Measurements from ENCODE around the gene CEP290. TPM values are rescaled to one million over a fixed set of nuclear protein-coding genes. Genes with fewer than 3 reads are reported as not detected.

Gene CEP290
- total and polyA plus RNA-seq, 4 donors = 1.0 to 4.7 (median 4.0) TPM

- H3K27ac ChIP-seq (ENCODE audit: low read depth in 1 of 2, low read length in 2 of 2) = no peak overlapping the region
- no peak overlapping the region for H3K9ac ChIP-seq (ENCODE audit: low read depth in 1 of 2, low read length in 2 of 2)
- H3K36me3 ChIP-seq (ENCODE audit: control insufficient read depth in 4 of 4, insufficient read depth in 3 of 4, low read depth in 1 of 4, low read length in 3 of 4) = peaks cover 0 to 2% (median 0%) of the 10 kb centered on the region in 4 donors
- no peaks in the 10 kb centered on the region for H3K27me3 ChIP-seq (ENCODE audit: control insufficient read depth in 4 of 4, insufficient read depth in 4 of 4, low read length in 3 of 4)
- H3K9me3 ChIP-seq (ENCODE audit: control insufficient read depth in 4 of 4, low read length in 3 of 4) = no peaks in the 10 kb centered on the region
- no peak for DNase-seq (ENCODE audit: low spot score)
- no peak overlapping the region for H3K4me3 ChIP-seq (ENCODE audit: low read depth in 1 of 3, low read length in 3 of 3)
- TF ChIP-seq SP1 (IDR thresholded peaks at IDR 0.05) (no peak), REST (IDR thresholded peaks at IDR 0.05) (no peak), EGR1 (IDR thresholded peaks at IDR 0.05; ENCODE audit: low read depth in 2 of 2) (no peak), TAF1 (conservative IDR thresholded peaks at IDR 0.05) (no peak), FOXA2 (IDR thresholded peaks at IDR 0.05) (no peak), MAX (IDR thresholded peaks at IDR 0.05) (no peak), YY1 (IDR thresholded peaks at IDR 0.05) (no peak), RXRA (IDR thresholded peaks at IDR 0.05) (no peak), HNF4G (IDR thresholded peaks at IDR 0.05) (no peak), RAD21 (IDR thresholded peaks at IDR 0.05) (no peak), ATF3 (IDR thresholded peaks at IDR 0.05) (no peak), HNF4A (conservative IDR thresholded peaks at IDR 0.05) (no peak)
- WGBS = 48% methylated on average over 1 of the region's 1 CpG
- peaks cover 3 to 19% (median 13%) of the 10 kb centered on the region in 4 donors for H3K4me1 ChIP-seq (ENCODE audit: control insufficient read depth in 4 of 4, insufficient read depth in 4 of 4, low read length in 3 of 4)
Measured at GRCh38 chr12:88037770-88038169, 104.1 kb downstream of the CEP290 start.

- WGBS = 20% methylated on average over 5 of the region's 5 CpGs
- TF ChIP-seq RXRA (IDR thresholded peaks at IDR 0.05) (peak in 1 of 2 donors; percentile 6), ZBTB33 (IDR thresholded peaks at IDR 0.05) (no peak), CTCF (IDR thresholded peaks at IDR 0.05; ENCODE audit: low read depth, low read length, missing input control) (no peak), HNF4A (conservative IDR thresholded peaks at IDR 0.05) (peak; percentile 32 to 41)
- peak overlapping the region; percentile 71 for H3K27ac ChIP-seq (ENCODE audit: low read depth in 1 of 2, low read length in 2 of 2)
- peak overlapping the region; percentile 77 to 91 (median 81) for H3K4me3 ChIP-seq (ENCODE audit: low read depth in 1 of 3, low read length in 3 of 3)
- no peaks in the 10 kb centered on the region for H3K36me3 ChIP-seq (ENCODE audit: control insufficient read depth in 4 of 4, insufficient read depth in 3 of 4, low read depth in 1 of 4, low read length in 3 of 4)
- peaks cover 3 to 19% (median 13%) of the 10 kb centered on the region in 4 donors for H3K4me1 ChIP-seq (ENCODE audit: control insufficient read depth in 4 of 4, insufficient read depth in 4 of 4, low read length in 3 of 4)
- no peaks in the 10 kb centered on the region for H3K9me3 ChIP-seq (ENCODE audit: control insufficient read depth in 4 of 4, low read length in 3 of 4)
- no peak for DNase-seq (ENCODE audit: low spot score)
- H3K9ac ChIP-seq (ENCODE audit: low read depth in 1 of 2, low read length in 2 of 2) = peak overlapping the region; percentile 49 to 70
- H3K27me3 ChIP-seq (ENCODE audit: control insufficient read depth in 4 of 4, insufficient read depth in 4 of 4, low read length in 3 of 4) = no peaks in the 10 kb centered on the region
Measured at GRCh38 chr12:88036353-88036965, 105.4 kb downstream of the CEP290 start.
